Fibroblast of pulmonary artery (primary cell): ENCODE results near the gene CD80.

Experiments
- DNase-seq: peaks from one replicate; pipeline ENCODE4 v3.0.0-alpha.2; 2010; ENCODE audit warnings: low read depth
- H3K4me3 ChIP-seq: replicated peaks from 2 replicates; pipeline ENCODE4 v1.5.1; 2011; ENCODE audit warnings: low read depth, mild to moderate bottlenecking, control low read depth, low read length, moderate library complexity
- TF ChIP-seq, protein P1 (sequence below): IDR thresholded peaks from 2 replicates; pipeline ENCODE4 v1.5.1; 2011; ENCODE audit warnings: mild to moderate bottlenecking, control low read depth, low read length, inconsistent platforms; ENCODE audit errors: missing control alignments

CD80 gene

GRCh38 chr3:119590706-119591105 is 31.3 kb upstream of the CD80 start:
- no peak for DNase-seq
- H3K4me3 ChIP-seq, result no peak overlapping the region
- TF ChIP-seq, protein P1, sequence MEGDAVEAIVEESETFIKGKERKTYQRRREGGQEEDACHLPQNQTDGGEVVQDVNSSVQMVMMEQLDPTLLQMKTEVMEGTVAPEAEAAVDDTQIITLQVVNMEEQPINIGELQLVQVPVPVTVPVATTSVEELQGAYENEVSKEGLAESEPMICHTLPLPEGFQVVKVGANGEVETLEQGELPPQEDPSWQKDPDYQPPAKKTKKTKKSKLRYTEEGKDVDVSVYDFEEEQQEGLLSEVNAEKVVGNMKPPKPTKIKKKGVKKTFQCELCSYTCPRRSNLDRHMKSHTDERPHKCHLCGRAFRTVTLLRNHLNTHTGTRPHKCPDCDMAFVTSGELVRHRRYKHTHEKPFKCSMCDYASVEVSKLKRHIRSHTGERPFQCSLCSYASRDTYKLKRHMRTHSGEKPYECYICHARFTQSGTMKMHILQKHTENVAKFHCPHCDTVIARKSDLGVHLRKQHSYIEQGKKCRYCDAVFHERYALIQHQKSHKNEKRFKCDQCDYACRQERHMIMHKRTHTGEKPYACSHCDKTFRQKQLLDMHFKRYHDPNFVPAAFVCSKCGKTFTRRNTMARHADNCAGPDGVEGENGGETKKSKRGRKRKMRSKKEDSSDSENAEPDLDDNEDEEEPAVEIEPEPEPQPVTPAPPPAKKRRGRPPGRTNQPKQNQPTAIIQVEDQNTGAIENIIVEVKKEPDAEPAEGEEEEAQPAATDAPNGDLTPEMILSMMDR, result no peak

- H3K4me3 ChIP-seq, result no peak overlapping the region
- no peak for DNase-seq
- TF ChIP-seq, protein P1, result no peak
Measured at GRCh38 chr3:119589102-119589773, 29.8 kb upstream of the CD80 start.

- TF ChIP-seq, protein P1, result no peak
- no peak for DNase-seq
Measured at GRCh38 chr3:119588112-119588511, 28.7 kb upstream of the CD80 start.

DNA sequence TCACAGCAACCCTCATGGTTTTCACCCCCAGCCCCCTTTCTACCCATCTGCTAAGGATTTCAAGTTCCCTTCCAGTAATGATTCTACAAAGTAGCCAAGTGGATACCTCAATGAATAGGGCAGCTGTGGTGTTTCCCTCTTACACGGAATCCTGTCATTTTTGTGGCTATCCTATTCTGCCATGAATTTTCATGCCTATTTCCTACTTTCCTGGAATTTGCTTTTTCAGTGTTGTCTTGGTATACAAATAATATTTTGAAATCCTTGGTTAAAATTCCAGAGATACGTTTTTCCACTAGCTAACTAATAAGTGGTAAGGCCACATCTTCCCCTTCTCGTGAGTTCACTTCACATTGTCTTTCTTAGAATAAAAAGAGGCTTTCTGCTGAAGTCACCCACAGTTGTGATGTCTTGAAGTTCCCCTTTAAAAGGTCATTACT is 27.3 kb upstream of the CD80 start:
- TF ChIP-seq, protein P1, result no peak
- H3K4me3 ChIP-seq, result no peak overlapping the region
- DNase-seq, result no peak

More at GRCh38 chr3:119588112-119588511, 28.7 kb upstream of the CD80 start:
- H3K4me3 ChIP-seq, result no peak overlapping the region

GRCh38 chr3:119585856-119586570 is 26.6 kb upstream of the CD80 start:
- no peak for DNase-seq
- TF ChIP-seq, protein P1, result no peak
- H3K4me3 ChIP-seq, result no peak overlapping the region

DNA sequence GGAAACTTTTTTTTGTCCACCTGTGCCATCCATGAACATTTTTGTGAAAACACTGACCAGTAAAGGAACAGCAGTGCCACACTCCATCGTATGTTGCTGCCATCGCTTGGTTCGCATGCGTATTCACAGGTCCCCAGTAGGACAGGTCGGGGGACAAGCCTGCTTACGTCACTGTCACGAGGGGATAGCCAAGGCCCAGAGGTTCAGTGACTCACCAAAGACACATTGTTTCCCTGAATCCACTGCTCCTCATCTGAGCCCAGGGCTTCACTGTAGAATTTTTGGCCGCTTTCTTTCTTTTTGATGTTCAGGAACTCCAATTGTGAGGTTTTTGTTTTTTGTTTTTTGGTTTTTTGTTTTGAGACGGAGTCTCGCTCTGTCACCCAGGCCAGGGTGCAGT is 25.8 kb upstream of the CD80 start:
- TF ChIP-seq, protein P1, result no peak
- H3K4me3 ChIP-seq, result no peak overlapping the region
- DNase-seq, result no peak
